Upper lobe of left lung (tissue), 4 donors: Measurements from ENCODE around the gene TNNC1.

Experiments
- POLR2A ChIP-seq, 4 donors: fragments of 450-650 bp; IDR thresholded peaks; one replicate each; pipeline ENCODE4 v1.5.1; 2016 to 2017; ENCODE audit warnings: antibody characterized with exemption in 4 of 4, mild to moderate bottlenecking in 2 of 4
- POLR2AphosphoS5 ChIP-seq, 2 donors: sonication (generic); formaldehyde crosslinking; IDR thresholded peaks; one replicate each; pipeline ENCODE4 v1.5.1; 2017; ENCODE audit warnings: antibody characterized with exemption in 2 of 2
- TF ChIP-seq, protein P1 (sequence below), 6 experiments: fragments of 450-650 bp in 4 of 6; fragments of 200-600 bp in 2 of 6; sonication (generic) in 2 of 6; IDR thresholded peaks; one replicate each; pipeline ENCODE4 v1.5.1; 2016 to 2019; ENCODE audit warnings: antibody characterized with exemption in 6 of 6

DNA sequence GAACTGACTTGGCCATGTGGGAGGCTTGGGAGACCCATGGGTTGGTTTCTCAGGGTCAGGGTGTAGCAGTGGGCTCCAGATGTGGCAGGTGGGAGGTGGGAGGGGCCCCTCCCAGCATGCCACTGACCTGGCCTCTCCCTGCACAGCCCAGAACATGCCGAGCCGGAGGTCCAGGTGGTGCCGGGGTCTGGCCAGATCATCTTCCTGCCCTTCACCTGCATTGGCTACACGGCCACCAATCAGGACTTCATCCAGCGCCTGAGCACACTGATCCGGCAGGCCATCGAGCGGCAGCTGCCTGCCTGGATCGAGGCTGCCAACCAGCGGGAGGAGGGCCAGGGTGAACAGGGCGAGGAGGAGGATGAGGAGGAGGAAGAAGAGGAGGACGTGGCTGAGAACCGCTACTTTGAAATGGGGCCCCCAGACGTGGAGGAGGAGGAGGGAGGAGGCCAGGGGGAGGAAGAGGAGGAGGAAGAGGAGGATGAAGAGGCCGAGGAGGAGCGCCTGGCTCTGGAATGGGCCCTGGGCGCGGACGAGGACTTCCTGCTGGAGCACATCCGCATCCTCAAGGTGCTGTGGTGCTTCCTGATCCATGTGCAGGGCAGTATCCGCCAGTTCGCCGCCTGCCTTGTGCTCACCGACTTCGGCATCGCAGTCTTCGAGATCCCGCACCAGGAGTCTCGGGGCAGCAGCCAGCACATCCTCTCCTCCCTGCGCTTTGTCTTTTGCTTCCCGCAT, 33.4 kb upstream of the TNNC1 start:
- TF ChIP-seq, protein P1, sequence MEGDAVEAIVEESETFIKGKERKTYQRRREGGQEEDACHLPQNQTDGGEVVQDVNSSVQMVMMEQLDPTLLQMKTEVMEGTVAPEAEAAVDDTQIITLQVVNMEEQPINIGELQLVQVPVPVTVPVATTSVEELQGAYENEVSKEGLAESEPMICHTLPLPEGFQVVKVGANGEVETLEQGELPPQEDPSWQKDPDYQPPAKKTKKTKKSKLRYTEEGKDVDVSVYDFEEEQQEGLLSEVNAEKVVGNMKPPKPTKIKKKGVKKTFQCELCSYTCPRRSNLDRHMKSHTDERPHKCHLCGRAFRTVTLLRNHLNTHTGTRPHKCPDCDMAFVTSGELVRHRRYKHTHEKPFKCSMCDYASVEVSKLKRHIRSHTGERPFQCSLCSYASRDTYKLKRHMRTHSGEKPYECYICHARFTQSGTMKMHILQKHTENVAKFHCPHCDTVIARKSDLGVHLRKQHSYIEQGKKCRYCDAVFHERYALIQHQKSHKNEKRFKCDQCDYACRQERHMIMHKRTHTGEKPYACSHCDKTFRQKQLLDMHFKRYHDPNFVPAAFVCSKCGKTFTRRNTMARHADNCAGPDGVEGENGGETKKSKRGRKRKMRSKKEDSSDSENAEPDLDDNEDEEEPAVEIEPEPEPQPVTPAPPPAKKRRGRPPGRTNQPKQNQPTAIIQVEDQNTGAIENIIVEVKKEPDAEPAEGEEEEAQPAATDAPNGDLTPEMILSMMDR (IDR thresholded peaks at IDR 0.05): no peak
- no peak for TF ChIP-seq POLR2A (IDR thresholded peaks at IDR 0.05)
- TF ChIP-seq POLR2AphosphoS5 (IDR thresholded peaks at IDR 0.05): no peak
